Brain microvascular endothelial cell (primary cell): Measurements from ENCODE around the gene C14orf39.
A peak's percentile ranks its signal among the peaks of the same experiment; 100 is the strongest.

Experiments used
- DNase-seq: peaks from one replicate; pipeline ENCODE4 v3.0.0-alpha.2; 2020
- H3K27ac ChIP-seq: fragments of 250-450 bp; sonication (Bioruptor Pico); 2 replicates; pipeline ENCODE4 v1.5.1; 2020; ENCODE audit warnings: mild to moderate bottlenecking, moderate library complexity
- H3K27me3 ChIP-seq: fragments of 250-450 bp; sonication (Bioruptor Pico); replicated peaks from 2 replicates; pipeline ENCODE4 v1.5.1; 2020; ENCODE audit warnings: mild to moderate bottlenecking
- H3K36me3 ChIP-seq: fragments of 250-450 bp; sonication (Bioruptor Pico); replicated peaks from 2 replicates; pipeline ENCODE4 v1.5.1; 2020; ENCODE audit warnings: mild to moderate bottlenecking
- H3K4me3 ChIP-seq: 2 replicates; pipeline ENCODE4 v1.5.1; 2011; ENCODE audit warnings: low read depth, mild to moderate bottlenecking, control low read depth, low read length, moderate library complexity
- in situ Hi-C: cut with HindIII; loops from 2 replicates; pipeline ENCODE4 v1.10.0; 2017; ENCODE audit warnings: low sequenced_read_pairs, low pct_ligation_motif_present
- TF ChIP-seq, protein P1 (sequence below): IDR thresholded peaks from 2 replicates; pipeline ENCODE4 v1.5.1; 2011; ENCODE audit warnings: low read depth, mild to moderate bottlenecking, moderate library complexity, low read length, control low read depth, inconsistent platforms; ENCODE audit errors: missing control alignments

The C14orf39 gene, protein sequence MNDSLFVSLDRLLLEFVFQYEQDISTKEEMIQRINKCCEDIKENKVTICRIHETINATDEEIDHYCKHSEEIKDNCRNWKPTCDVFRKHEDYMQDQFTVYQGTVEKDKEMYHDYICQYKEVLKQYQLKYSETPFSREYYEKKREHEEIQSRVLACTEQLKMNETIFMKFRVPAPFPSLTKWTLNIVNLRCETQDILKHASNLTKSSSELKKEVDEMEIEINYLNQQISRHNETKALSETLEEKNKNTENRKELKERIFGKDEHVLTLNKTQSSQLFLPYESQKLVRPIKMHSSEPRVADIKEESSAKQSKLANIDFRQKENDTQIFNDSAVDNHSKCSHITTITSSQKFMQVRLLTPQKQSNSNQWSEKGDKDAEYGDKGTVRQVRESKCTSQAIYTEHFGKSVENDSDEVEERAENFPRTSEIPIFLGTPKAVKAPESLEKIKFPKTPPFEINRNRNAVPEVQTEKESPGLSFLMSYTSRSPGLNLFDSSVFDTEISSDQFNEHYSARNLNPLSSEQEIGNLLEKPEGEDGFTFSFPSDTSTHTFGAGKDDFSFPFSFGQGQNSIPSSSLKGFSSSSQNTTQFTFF

DNA sequence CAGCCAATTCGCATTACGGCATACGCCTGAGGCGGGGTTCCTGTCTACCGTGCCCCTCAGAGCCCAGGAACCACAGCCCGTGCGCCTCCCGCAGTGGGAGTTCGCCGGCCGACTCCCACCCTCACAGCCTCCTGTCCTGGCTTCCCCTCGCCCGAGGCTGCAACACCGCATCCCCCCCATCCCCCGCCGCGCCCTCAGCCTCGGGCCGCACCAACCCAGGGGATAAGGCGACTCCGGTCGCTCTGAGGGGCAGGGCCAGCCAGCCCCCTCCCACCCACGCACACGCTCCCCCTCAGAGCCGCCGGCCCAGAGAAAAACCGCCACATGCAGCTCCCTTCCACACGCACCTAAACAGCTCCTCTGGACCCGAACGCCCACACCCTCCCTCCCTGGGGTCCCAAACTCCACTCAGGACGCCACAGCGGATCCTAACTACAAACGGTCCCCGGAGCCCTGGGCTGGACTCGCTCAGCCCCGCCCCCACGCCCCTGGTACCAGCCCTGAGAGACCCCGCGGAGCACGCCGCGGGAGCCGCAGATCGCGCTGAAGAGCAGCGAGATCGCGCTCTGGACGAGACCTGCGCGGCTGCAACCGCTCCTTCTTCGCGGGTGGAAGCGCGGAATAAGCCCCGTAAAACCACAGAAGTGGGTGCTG is at the start of gene C14orf39:
TSS of gene C14orf39 (minus strand) at position 466 of the 654 bp plus-strand sequence. CDS start 985 bp downstream, outside the sequence.
- Histone ChIP-seq H3K27ac (no peak within 1 kb of the TSS), H3K36me3 (no peaks in the 10 kb centered on the region), H3K27me3 (peaks cover 37% of the 10 kb centered on the region), H3K4me3 (peak within 1 kb of the TSS; percentile 53)
- no peak for DNase-seq
- in situ Hi-C loops, result no loop called here
- TF ChIP-seq, protein P1, sequence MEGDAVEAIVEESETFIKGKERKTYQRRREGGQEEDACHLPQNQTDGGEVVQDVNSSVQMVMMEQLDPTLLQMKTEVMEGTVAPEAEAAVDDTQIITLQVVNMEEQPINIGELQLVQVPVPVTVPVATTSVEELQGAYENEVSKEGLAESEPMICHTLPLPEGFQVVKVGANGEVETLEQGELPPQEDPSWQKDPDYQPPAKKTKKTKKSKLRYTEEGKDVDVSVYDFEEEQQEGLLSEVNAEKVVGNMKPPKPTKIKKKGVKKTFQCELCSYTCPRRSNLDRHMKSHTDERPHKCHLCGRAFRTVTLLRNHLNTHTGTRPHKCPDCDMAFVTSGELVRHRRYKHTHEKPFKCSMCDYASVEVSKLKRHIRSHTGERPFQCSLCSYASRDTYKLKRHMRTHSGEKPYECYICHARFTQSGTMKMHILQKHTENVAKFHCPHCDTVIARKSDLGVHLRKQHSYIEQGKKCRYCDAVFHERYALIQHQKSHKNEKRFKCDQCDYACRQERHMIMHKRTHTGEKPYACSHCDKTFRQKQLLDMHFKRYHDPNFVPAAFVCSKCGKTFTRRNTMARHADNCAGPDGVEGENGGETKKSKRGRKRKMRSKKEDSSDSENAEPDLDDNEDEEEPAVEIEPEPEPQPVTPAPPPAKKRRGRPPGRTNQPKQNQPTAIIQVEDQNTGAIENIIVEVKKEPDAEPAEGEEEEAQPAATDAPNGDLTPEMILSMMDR, result no peak

DNA sequence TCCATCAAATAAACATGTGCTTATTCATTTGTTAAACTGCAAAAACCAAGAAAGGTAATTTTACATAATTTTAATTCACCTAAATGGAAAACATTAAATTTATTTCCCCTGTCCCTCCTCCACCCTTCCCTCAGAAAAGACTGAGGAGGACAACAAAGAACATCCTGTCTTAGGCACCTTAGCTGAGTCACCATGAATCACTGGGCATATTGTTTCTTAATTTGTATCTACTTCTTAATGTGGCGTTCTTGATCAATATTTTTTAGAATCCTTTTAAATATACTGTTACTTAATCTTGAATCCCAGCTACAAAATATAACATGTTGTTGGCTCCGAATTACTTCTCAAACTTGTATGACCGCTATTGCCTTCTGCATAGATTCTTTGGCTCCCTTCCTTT is 46.6 kb upstream of the C14orf39 start:
- DNase-seq, result no peak

DNA sequence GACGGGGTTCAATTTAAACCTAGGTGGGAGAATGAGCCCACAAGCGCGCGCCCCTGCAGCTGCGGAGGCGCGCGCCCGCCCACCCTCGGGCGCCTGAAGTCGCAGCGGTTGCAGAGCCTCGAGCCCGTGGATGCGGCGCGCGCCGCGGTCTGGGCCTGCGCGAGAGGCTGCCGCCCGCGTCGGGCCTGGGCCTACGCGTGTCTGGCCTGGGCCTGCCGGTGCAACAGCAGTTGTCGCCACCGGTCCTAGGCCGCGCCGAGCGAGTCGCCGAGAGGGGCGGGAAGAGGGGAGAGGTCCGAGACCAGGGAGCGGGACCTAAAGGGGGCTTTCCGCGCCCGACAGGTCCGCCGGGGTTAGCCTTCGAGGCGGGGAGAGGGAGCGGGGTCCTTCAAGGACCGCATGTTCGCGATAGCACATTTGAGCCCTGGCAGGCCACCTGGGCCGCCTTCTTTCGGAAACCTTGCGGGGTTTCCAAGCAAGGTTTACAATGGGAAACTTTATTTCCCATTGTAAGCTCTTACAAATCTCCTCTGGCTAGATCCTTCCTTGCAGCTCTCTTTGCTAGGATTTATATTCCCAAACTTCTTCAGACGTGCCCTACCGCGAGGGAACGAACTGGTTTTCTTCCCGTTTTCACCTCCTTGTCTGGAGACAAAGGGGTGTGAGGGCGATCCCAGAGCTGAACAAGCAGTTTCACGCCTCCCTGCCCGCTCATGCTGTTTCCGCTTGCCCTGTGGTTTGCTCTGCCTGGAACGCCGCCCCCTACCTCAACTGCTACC is 29.8 kb upstream of the C14orf39 start:
- Histone ChIP-seq H3K27ac (no peak overlapping the region), H3K27me3 (peaks cover 58% of the 10 kb centered on the region)
- in situ Hi-C loops, result no loop called here

More for the DNA sequence above, 46.6 kb upstream of the C14orf39 start:
- no peak overlapping the region for H3K27ac ChIP-seq
- no peak overlapping the region for H3K4me3 ChIP-seq
- in situ Hi-C loops, result no loop called here
- no peaks in the 10 kb centered on the region for H3K36me3 ChIP-seq
- peaks cover 2% of the 10 kb centered on the region for H3K27me3 ChIP-seq
- TF ChIP-seq, protein P1, result no peak

DNA sequence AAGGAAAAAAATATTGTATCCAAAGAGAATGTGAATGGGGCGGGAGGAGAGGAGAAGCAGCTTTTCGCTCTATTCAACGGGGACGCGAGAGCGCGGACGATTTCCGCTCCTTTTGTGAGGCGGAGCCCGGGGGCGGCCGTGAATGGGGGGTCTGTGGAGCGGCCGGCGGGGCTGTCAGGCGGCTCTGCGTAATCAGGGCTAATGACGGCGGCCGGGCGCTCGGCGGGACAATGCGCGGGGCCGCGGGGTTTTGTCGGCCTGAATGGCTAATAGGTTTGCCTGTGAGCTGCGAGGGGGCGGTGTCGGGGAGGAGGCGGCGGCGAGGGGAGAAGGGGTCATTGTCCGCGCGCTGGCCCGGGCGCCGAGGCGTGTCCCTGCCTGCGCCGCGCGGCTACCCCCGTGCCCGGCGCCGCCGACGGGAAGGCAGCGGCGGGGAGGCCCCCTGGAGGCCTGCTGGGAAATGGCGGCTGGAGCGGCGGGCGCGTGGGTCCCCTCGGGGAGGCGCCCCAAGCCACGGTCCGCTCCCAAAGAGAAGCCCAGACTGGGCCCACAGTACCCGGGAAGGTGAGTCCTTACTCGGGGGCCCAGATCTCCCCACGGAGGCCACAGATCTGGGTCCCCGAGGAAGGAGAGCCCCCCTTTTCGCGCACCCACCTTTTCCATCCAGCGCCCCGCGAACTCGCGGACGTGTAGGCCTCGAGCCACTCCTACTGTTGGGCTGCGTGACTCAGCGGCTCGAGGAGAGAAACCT is 29.1 kb upstream of the C14orf39 start:
- H3K36me3 ChIP-seq, result no peaks in the 10 kb centered on the region
- TF ChIP-seq, protein P1, result peak; percentile 37
- no peak for DNase-seq
- H3K27me3 ChIP-seq, result peaks cover 65% of the 10 kb centered on the region
- in situ Hi-C loops, result no loop called here
- no peak overlapping the region for H3K27ac ChIP-seq
- H3K4me3 ChIP-seq, result peak overlapping the region; percentile 39

More for the DNA sequence above, 29.8 kb upstream of the C14orf39 start:
- TF ChIP-seq, protein P1, result no peak
- Histone ChIP-seq H3K36me3 (no peaks in the 10 kb centered on the region), H3K4me3 (no peak overlapping the region)
- DNase-seq, result no peak

DNA sequence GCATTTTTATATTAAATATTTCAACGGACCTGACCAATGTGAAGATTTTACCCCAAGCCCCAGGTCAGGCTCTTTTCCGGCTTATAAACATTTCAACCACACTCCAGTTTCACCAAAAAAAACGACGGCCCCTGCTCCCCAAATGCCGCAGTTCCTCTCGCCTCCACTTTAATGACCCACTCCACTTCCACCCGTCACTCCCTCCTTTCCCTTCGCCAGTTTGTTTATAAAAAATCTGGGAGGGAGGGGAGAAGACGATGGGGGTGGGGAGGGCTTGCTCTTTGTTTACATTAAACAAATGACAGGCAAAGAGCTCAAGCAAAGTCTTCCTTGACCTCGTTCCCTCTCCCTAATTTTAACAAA is 28.5 kb upstream of the C14orf39 start:
- peaks cover 70% of the 10 kb centered on the region for H3K27me3 ChIP-seq
- in situ Hi-C loops, result no loop called here
- no peak for DNase-seq
- no peak overlapping the region for H3K27ac ChIP-seq
- H3K36me3 ChIP-seq, result no peaks in the 10 kb centered on the region
- H3K4me3 ChIP-seq, result peak overlapping the region; percentile 39
- TF ChIP-seq, protein P1, result no peak
